GM12891 (cell line): ENCODE measurements around the gene RASGEF1C.

ENCODE experiments used
- POLR2A ChIP-seq: IDR thresholded peaks from 2 replicates; pipeline ENCODE4 v1.6.1; 2011; ENCODE audit warnings: low read depth, low read length, control low read depth
- POLR2AphosphoS5 ChIP-seq: IDR thresholded peaks from 2 replicates; pipeline ENCODE4 v1.6.1; 2011; ENCODE audit warnings: low read depth, low read length, control low read depth

- no peak for TF ChIP-seq POLR2A
- no peak for TF ChIP-seq POLR2AphosphoS5
These were observed 127.5 kb downstream of the RASGEF1C start for GRCh38 chr5:180081481-180081880.
